ENCODE measurements around the gene CLSTN2.
"Not testable (repeated sequence)": the region's sequence is repeated elsewhere in the genome, so short reads cannot be mapped to it uniquely, and the experiment has no call there.

The CLSTN2 gene

DNA sequence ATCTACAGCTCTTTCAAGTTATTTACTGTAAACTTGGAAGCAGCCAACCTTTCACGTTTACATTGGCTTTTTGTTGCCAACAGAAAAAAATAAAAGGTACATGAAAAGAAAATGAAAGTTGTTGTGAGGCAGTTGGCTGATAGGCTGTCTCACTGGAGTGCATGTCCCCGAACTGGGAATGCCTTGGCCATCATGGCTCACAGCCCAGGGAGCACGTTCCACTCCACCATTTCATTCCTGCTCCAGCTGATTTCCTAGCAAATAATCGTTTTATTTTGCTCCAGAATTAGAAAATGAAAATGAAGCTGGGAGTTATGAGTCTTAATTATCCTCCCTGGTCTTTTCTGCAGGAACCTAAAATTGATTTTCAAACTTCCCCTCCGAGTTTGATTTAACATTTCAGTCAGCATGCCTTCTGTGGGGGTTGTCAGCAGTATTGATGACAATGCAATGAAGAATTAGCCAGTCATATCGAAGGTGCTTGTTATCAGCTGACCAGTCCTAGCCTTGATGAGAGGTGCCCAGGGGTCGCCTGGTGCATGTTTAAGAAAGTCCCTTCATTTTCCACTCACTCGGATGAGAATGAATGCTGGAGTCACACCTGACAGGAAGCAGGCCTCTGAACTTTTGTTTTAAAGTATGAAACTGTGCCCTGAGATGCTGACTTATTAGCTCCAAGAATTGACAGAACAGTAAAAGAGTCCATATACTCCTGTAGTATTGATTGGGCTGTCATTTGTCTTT lies 449.2 kb downstream of the CLSTN2 start:
- no peak for DNase-seq (ENCODE audit: low spot score)

DNA sequence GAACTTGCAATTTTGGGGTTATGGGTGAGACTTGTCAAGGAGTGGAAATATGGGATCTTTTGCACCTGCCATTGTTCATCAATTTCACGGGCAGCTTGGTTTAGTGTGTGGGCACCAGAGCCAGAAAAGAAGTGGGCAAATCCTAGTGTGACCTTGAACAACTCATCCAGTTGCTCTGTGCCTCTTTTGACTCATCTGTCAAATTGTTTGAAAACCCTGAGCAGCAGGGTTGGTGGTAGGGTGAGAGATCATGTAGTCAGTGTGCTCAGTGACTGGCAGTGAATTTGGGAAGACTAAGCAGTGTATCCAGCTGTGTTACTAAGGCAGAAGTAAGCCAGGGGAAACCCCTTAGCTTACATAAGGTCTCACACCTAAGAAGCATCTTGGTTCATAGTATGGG lies 449.9 kb downstream of the CLSTN2 start:
- no peak for DNase-seq (ENCODE audit: low spot score)

DNA sequence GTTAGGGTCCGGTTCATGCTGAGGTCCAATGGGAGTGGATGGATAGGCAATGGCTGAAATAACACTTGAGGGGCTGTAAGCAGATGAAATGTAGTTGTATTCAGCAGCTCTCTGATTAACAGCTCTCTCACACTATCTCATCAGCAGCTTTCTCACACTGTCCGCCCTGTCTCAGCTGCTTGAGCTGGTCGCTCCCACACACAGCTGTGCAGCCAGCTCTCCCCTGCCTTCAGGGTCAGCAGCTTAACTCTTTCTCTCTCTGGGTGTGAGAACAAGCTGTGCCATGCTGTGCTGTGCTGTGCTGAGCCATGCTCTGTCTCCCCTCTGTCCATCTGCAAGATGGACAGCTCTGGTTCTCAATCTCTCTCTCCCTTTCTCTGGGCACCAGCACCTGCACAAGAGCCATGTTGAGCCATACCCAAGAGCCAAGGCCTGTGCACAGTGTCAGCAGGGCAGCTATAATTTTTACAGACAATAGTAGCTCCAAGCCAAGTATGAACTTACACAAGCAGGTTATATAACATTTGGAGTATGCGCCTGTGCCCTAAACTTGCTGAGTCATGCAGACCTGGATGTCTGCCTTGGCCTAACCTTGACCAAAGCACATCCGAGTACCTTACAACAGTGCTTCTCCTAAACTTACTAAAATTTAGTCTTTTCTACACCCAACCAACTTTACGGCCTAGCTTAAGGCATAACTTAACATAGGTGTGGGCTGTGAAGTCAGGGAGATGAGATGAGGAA lies 451.5 kb downstream of the CLSTN2 start:
- DNase-seq (ENCODE audit: low spot score): no peak

DNA sequence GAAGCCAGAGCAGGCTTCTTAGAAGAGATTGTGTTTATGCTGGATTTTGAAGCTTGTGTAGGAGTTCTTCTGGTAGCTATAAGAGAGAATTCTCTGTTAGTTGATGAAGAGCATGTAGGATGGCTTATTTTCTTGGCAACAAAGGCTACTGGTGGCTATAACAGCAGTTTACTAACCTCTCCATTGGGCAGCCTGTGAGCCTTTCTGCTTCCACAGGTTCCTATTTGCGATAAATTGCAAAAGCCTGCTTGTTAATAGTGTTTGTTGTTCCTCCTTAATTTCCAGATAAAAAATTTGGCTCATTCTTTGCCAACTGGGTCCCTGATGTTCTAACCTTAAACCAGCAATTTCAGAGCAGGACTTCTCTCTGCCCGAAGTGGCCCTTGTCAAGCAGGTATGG lies 452.3 kb downstream of the CLSTN2 start:
- DNase-seq (ENCODE audit: low spot score): no peak

DNA sequence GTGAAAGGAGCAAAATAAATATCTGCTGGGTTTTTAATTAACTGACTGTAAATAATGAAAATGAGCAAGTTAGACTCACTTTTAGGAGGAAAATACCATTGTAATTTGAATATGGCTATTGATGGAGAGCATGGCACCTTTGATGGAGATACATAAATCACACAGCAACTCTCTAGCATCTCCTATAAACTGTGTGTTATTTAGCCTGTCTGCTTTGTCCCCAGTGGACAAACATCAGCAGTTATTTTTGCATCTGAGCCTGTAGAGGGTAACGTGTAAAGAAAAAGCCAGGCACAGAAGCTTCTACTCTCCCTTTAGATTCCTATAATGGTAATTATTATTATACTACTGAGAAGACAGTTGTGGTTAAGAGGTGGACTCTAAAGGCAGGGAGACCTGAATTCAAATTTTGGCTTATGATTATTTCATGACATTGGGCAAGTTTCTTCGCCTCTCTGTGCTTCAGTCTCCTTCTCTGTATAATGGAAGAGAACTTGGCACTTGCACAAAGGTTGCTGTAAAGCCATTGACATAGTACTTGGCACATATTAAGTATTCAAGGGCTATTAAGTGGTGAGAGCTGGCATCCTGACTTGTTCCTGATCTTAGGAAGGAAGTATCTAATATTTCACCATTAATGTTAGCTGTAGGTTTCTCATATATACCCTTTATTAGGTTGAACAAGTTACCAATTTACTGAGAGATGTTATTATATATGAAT lies 453.4 kb downstream of the CLSTN2 start:
- DNase-seq (ENCODE audit: low spot score): no peak

DNA sequence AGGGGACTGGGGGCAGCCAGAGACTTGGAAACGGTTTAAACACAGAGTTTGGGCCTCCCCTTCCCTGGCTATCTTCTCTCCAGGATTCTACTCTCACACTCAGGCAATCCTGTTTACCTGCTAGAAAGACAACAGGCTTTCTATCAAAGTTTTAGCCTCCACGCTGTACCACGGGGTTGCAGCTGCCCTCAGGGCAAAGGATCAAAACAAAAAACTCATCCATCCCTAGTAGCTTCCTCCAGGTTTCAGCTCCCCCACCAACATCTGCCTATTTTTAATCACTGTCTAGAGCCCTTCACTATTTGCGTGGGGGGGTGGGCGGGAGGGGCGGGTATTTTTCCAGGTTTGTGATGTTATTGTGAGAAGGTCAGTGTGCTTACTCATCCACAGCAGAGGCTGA lies 456.1 kb downstream of the CLSTN2 start:
- DNase-seq (ENCODE audit: low spot score): no peak

DNA sequence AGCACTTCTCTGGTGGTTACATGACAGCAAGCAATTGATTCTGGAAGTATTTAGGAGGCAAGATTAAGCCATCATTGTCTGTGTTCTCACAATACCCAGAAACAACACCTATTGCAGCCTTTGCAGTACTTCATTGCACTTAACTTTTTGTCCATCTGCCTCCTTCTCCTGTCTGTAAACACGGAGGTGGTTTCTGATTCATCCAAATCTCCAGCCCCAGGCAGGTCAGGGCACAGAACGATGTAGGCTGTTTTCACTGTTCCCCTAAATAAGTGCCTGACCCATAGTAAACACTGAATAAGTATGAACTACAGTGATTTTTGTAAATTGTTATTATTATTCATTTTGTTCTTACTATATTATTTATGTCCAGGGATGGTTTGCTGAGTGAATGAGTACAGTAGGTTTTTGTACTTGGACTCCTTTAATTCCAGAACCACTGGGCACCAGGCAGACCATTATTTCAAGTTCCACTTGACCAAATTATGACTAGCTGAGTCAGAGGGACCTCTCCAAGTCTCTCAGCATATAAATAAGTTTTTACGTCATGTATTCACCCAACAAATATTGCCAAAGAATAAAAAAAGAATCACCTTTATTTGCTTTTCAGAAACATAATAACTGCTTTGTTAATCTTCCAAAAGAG lies 459.6 kb downstream of the CLSTN2 start:
- no peak for DNase-seq (ENCODE audit: low spot score)

DNA sequence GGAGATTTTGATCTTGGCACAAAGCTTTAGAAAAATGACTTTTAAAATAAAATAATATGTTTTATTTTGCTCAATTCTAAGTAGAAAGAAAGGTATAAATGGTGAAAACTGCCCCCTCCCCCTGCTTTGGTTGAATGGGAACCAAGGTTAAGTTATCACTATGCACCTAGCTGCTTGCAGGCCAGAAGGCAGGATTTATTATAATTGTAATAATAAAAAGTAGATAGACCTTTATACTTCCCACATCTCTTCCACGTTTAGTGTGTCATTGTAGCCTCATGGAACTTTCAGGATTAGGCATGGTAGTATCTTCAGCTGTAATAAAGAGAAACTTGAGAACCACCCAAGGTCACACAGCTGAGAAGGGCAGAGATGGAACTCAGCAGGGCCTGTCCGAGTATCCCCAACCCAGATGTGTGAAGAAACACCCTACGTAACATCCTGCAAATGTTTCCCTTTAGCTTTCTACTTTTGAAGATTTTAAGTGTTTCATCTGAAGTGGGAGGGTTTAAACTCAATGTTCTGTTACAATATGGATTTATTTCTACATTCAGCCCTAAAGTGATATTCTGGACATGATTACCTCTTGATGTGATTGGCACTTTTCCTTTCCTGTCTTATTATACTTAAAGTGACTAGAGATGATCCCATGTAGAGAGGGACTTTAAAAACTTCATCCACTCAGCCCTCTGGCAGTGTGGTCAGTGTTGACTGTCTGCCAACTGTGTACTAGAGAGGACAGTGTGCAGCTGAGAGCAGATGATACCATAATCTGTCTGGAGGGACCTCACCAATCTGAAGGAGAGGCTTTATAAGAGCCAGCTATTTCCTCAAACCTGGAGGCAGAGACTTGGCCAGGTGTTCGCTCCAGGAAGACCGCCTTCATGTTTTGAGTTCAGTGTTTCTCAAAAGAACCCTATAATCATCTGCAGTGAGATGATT lies 460.4 kb downstream of the CLSTN2 start:
- no peak for DNase-seq (ENCODE audit: low spot score)

DNA sequence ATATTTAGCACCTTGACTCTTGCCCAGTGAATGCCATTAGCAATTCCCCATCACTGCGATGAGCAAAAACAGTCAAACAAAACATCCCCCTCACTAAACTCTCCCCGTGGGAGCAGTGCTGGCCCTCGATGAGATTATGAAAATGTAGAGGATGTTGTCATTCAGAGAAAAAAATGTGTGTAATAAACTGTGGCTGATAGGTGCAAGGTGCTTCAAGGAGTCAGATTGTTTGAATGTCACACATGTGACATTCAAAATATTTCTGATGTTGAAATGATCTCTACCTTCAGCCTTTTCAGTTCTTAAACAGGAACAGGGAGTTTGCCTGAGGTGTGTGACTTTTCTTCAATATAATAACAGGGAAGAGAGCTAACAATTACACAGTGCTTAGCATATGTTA lies 461.1 kb downstream of the CLSTN2 start:
- DNase-seq (ENCODE audit: low spot score): no peak

DNA sequence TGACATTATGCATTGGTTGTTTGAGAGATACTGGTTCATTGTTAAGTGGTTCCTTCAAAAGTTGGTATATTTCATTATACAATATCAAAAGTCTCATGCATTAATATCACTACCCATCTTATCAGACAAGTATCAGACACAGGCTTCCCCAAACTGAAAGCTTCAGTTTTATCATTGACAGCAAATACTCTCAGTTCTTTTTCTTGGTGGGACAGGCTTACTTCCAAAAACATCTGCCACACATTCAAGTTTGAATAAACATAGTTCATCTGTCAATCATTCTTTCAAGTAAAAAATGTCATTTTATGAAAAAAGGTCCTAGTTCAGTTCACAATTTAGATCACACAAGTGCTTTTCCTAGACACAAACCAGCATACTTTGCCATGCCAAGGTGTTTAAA lies 462.9 kb downstream of the CLSTN2 start:
- no peak for DNase-seq (ENCODE audit: low spot score)

DNA sequence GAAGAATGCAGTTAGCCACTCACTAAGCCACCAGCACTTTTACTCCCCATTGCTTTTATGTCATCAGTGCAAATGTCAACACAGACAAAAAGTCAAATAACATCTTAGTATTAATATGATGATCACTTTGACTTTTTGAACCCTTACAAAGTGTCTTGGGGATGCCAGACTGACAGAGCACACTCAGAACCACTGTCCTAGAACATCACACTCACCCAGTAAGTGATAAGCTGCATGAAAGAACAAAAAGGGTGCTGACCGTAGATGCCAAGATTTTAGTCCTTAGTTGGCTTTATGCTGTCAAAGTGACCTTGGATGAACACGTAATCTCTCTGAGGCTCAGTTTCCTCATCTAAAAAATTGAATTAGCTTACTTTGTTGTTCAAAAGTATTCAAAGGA lies 463.4 kb downstream of the CLSTN2 start:
- DNase-seq (ENCODE audit: low spot score): no peak

DNA sequence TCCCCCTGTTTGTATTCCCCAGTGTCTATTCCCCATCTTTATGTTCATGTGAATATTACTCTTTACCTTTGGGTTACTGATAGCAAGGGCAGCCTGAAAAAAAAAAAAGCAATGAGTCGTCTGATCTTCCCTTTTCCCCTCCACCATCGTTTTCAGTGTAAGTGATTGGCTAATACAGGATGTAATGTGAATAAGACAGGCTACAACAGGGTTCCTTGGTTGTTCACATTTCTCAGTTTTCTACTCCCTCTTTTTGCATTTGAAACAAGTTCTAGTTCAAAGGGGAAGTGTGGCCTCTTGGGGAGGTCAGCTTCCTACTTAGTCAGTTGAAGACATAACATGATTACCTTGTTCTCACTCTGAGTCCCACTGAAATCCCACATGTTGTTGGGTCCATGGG lies 464.9 kb downstream of the CLSTN2 start:
- no peak for DNase-seq (ENCODE audit: low spot score)

DNA sequence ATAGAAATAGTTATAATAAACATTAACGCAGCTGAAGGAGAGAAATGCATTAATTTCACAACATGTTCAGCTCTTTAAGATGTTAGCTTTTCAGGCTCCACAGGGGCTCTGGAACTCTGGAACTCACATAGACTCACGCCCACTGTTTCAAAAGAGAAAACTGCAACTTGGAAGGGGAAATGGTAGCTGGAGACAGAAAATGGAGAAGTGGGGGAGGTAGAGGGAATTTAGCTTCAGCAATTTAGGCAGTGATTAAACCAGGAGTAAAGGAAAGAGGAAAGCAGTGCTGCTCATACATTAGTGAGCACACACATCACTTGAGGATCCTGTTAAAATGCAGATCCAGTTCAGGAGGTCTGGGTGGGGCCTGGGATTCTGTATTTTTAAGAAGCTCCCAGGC lies 468.1 kb downstream of the CLSTN2 start:
- DNase-seq (ENCODE audit: low spot score): no peak

DNA sequence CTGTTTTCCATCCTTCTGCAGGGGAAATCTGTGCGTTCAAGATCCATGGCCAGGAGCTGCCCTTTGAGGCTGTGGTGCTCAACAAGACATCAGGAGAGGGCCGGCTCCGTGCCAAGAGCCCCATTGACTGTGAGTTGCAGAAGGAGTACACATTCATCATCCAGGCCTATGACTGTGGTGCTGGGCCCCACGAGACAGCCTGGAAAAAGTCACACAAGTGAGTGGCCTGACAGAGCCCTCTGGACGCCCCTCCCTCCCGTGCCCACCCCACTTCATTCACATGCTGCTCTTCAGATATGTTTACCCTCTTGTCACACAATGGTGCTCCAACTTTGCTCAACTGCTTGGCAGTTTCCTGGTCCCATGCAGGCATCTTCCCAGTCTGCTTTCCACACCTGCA lies 468.6 kb downstream of the CLSTN2 start:
- no peak for DNase-seq (ENCODE audit: low spot score)

DNA sequence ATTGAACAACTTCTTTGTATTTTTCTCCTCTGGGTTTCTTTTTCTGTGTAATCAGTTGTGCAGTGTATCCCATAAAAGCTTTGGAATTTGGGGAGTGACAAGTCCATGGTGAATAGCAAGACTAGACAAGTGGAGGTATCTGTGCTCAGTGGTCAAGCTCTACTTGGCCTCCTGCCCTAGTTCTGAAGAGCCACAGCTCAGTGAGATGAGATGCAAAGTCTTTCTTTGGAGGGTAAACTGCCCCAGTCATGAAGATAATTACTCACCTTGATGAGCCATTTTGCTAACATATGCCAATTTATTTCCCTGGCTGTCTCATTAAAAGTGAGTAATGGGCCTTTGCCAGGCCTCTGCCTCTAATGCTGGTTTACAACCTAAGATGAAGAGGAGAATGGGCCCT lies 471.7 kb downstream of the CLSTN2 start:
- no peak for DNase-seq (ENCODE audit: low spot score)

DNA sequence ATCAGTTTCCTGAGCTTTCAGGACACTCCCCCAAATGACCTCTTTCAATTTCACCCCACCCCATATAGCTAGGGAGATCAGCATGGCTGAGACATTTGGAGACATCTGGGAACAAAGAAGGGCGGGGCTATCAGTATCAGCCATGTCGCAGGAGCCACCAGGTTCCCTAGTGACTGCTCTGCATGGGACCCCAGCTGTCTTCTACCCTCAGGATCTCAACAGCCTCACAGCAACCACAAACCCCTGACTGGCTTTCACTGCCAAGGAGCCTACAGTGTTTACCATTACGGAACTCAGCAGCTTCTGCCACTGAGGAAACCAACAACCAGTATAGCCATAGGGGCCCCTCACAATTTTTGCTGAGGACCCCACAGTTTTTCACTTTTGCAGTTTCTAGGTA lies 473.3 kb downstream of the CLSTN2 start:
- DNase-seq (ENCODE audit: low spot score): no peak

DNA sequence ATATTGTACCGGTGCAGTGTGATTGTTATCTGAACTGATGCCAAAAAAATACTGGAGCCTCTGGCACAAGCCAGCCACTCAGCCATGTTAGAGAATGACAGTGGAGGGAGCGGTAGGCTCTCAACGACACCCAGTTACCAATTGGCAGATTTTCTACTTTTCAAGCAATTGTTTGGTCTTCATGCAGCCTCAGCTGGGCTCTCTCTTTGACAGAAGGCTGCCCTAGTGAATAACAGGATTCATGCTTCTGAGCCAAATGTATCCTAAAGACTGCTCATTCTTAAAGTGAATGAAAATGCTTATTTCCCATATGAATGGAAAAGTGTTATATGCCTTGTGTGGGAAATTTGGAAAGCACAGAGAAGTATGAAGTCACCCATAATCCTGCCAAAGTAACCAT lies 481.7 kb downstream of the CLSTN2 start:
- no peak for DNase-seq (ENCODE audit: low spot score)

DNA sequence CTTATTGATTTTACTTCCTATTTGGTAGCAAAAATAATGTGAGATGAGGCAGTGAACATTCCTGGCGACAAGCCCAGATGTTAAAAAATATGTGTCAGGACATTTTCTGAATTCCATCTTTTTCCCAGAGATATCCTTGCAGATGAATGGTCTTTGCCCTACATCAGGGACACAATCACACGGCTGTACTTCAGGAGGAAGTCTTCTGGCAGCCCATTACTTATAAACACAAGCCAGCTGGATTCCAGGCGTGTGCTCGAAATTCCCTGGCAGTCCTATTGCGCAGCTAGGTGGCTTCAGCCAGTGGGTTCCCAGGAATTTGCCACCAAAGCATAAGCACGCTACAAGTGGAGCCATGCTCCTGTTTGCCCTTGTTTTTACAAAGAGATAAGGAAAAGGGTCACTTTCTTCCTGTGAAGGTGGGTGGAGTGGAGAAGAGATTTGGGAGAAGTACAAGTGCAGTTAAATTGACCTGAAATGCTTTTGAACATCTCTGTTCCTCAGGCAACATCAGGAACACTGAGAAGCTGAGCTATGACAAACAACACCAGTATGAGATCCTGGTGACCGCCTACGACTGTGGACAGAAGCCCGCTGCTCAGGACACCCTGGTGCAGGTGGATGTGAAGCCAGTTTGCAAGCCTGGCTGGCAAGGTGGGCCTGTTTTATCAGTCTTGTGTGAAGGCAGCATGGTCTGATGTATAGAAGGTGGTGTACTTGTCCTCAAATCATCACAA lies 485.8 kb downstream of the CLSTN2 start:
- DNase-seq (ENCODE audit: low spot score): no peak

DNA sequence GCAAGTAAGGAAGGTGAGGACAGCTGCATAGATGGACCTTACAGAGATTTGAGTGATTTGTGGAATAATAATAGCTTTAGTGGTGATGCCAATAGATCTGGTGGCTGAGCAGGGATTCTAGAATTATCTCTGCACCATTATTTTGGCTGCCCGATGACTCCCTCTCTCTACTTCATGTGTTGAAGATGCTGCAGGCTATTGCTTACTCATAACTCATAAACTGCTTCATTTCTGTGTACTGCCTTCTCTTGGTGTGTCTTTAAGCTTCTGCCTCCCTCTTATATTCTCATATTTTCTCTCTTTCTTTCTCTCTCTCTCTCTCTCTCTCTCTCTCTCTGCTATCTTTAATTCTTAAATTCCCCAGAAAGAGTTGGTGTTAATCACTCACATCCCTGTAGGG lies 486.9 kb downstream of the CLSTN2 start:
- DNase-seq (ENCODE audit: low spot score): no peak

DNA sequence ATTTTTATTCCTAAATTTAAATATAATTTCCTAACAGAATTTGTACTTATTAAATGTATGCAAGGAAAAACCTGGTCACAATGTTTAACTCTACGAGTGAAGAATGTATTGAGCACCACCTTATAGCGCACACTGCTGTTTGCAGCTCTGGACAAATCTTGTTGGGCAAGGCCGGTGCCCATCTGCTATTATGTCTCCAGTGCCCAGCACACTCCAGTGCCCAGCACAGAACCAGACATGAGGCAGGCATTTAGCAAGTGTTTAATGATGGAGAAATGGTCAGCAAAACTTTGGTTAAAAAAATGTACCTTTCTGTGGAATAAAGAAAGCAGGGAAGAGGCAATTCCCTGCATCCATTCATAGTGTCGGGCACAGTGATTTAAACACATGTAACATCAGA lies 488.2 kb downstream of the CLSTN2 start:
- DNase-seq (ENCODE audit: low spot score): no peak

DNA sequence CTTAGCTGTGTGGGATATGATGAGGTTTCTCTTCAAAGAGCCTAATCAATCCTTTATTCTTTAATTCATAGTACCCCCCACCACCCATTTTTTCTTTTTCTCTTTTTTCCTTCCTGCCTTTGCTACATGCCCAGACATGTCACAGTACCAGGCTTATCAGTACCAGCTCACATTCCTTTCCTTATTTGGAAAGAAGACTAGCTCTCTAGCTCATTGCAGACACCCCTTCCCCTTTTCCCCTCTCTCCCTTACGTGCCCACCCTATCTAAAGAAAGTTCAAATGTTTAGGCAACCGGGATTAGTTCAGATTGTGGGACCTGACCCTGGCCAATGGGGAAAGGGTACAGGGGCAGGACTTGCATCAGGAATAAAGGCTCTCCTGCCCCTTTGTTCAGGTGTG lies 488.6 kb downstream of the CLSTN2 start:
- not testable (repeated sequence) for DNase-seq (ENCODE audit: low spot score)
